SK-N-SH treated with all-trans-retinoic acid at 6 μM for 48 hours (cell line): ENCODE measurements around the gene CHRNA9.
A peak's percentile ranks its signal among the peaks of the same experiment; 100 is the strongest.

Experiments
- ATAC-seq: fragments of 200-7000 bp; cut with Tn5 transposase; 3 replicates; pipeline ENCODE4 v1.9.1; 2020; ENCODE audit warnings: mild to moderate bottlenecking, moderate library complexity
- ARNTL ChIP-seq: fragments of 450-650 bp; formaldehyde crosslinking; IDR thresholded peaks from 2 replicates; pipeline ENCODE4 v1.5.0; 2020; ENCODE audit warnings: low read depth, mild to moderate bottlenecking, moderate library complexity, borderline replicate concordance
- CREB5 ChIP-seq: fragments of 250-450 bp; sonication (Bioruptor Pico); IDR thresholded peaks from 2 replicates; pipeline ENCODE4 v1.5.1; 2020; ENCODE audit warnings: low read depth, mild to moderate bottlenecking, moderate library complexity
- CSDC2 ChIP-seq: fragments of 250-450 bp; sonication (Bioruptor Pico); IDR thresholded peaks from 2 replicates; pipeline ENCODE4 v1.5.0; 2020; ENCODE audit warnings: mild to moderate bottlenecking, moderate library complexity
- ESRRG ChIP-seq: fragments of 250-450 bp; sonication (Bioruptor Pico); IDR thresholded peaks from 2 replicates; pipeline ENCODE4 v1.6.1; 2021; ENCODE audit warnings: mild to moderate bottlenecking
- GLIS3 ChIP-seq: fragments of 250-450 bp; sonication (Bioruptor Pico); IDR thresholded peaks from 2 replicates; pipeline ENCODE4 v1.5.0; 2020; ENCODE audit warnings: mild to moderate bottlenecking, moderate library complexity
- ISL1 ChIP-seq: fragments of 250-450 bp; sonication (Bioruptor Pico); IDR thresholded peaks from 2 replicates; pipeline ENCODE4 v2.1.2; 2022; ENCODE audit warnings: mild to moderate bottlenecking, moderate library complexity
- OSR1 ChIP-seq: fragments of 250-450 bp; sonication (Bioruptor Pico); IDR thresholded peaks from 2 replicates; pipeline ENCODE4 v1.8.0; 2022; ENCODE audit warnings: moderate library complexity, mild to moderate bottlenecking, inconsistent platforms
- POU6F1 ChIP-seq: fragments of 250-450 bp; sonication (Bioruptor Pico); IDR thresholded peaks from 2 replicates; pipeline ENCODE4 v1.8.0; 2021; ENCODE audit warnings: low read depth, mild to moderate bottlenecking, moderate library complexity, borderline replicate concordance
- PPARA ChIP-seq: fragments of 250-450 bp; sonication (Bioruptor Pico); IDR thresholded peaks from 2 replicates; pipeline ENCODE4 v1.5.0; 2020; ENCODE audit warnings: mild to moderate bottlenecking, borderline replicate concordance
- RARB ChIP-seq: fragments of 250-450 bp; sonication (Bioruptor Pico); IDR thresholded peaks from 2 replicates; pipeline ENCODE4 v1.8.0; 2021; ENCODE audit warnings: mild to moderate bottlenecking, moderate library complexity
- SNAI2 ChIP-seq: fragments of 250-450 bp; sonication (Bioruptor Pico); IDR thresholded peaks from 2 replicates; pipeline ENCODE4 v1.5.0; 2020; ENCODE audit warnings: mild to moderate bottlenecking, moderate library complexity
- TCF4 ChIP-seq: fragments of 250-450 bp; sonication (Bioruptor Pico); IDR thresholded peaks from 2 replicates; pipeline ENCODE4 v1.8.0; 2021; ENCODE audit warnings: mild to moderate bottlenecking, moderate library complexity, borderline replicate concordance
- TSHZ2 ChIP-seq: fragments of 250-450 bp; sonication (Bioruptor Pico); IDR thresholded peaks from 2 replicates; pipeline ENCODE4 v1.5.0; 2020; ENCODE audit warnings: mild to moderate bottlenecking, moderate library complexity
- ZC3H10 ChIP-seq: fragments of 250-450 bp; sonication (Bioruptor Pico); IDR thresholded peaks from 2 replicates; pipeline ENCODE4 v1.5.1; 2021; ENCODE audit warnings: mild to moderate bottlenecking, moderate library complexity
- ZFP3 ChIP-seq: fragments of 250-450 bp; sonication (Bioruptor Pico); IDR thresholded peaks from 2 replicates; pipeline ENCODE4 v1.5.0; 2020; ENCODE audit warnings: mild to moderate bottlenecking, moderate library complexity
- ZFP30 ChIP-seq: fragments of 450-650 bp; formaldehyde crosslinking; IDR thresholded peaks from 2 replicates; pipeline ENCODE4 v1.5.0; 2022; ENCODE audit warnings: mild to moderate bottlenecking, moderate library complexity
- ZNF70 ChIP-seq: fragments of 450-650 bp; formaldehyde crosslinking; IDR thresholded peaks from 2 replicates; pipeline ENCODE4 v1.5.0; 2020; ENCODE audit warnings: mild to moderate bottlenecking, moderate library complexity
- TF ChIP-seq, protein P1 (sequence below): fragments of 250-450 bp; sonication (Bioruptor Pico); IDR thresholded peaks from 2 replicates; pipeline ENCODE4 v1.5.1; 2021; ENCODE audit warnings: mild to moderate bottlenecking, moderate library complexity

CHRNA9 gene

GRCh38 chr4:40401631-40402030, 66.5 kb downstream of the CHRNA9 start:
- ATAC-seq, result no peak
- TF ChIP-seq RARB, result no peak
- TF ChIP-seq TCF4 (CRISPR knock-in tag), result peak; percentile 78; the same call in 1 of the 2 replicates

DNA sequence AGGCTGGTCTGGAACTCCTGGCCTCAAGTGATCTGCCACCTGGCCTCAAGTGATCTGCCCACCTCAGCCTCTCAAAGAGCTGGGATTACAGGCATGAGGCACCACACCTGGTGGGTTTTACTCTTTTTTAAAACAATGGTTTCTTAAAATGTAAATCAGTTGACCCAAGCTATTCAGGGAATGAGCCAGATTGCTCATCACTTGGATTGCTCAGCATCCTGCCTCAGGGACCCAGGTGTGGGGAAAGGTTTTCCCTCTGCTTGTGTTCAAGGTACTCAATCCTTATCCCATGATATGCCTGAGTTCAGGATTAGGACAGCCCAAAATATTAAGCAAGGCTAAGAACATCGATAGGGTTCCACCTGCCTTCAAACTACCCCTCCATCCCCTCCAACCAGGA, 67.4 kb downstream of the CHRNA9 start:
- TF ChIP-seq TCF4 (CRISPR knock-in tag) (no peak), TSHZ2 (CRISPR knock-in tag) (no peak), PPARA (CRISPR knock-in tag) (no peak), CSDC2 (CRISPR knock-in tag) (no peak), ZC3H10 (no peak), ZFP3 (no peak), CREB5 (CRISPR knock-in tag) (no peak), SNAI2 (no peak), ISL1 (CRISPR knock-in tag) (no peak), ARNTL (CRISPR knock-in tag) (no peak), POU6F1 (CRISPR knock-in tag) (no peak), ZNF70 (CRISPR knock-in tag) (no peak), OSR1 (CRISPR knock-in tag) (no peak), ESRRG (no peak)
- TF ChIP-seq, protein P1, sequence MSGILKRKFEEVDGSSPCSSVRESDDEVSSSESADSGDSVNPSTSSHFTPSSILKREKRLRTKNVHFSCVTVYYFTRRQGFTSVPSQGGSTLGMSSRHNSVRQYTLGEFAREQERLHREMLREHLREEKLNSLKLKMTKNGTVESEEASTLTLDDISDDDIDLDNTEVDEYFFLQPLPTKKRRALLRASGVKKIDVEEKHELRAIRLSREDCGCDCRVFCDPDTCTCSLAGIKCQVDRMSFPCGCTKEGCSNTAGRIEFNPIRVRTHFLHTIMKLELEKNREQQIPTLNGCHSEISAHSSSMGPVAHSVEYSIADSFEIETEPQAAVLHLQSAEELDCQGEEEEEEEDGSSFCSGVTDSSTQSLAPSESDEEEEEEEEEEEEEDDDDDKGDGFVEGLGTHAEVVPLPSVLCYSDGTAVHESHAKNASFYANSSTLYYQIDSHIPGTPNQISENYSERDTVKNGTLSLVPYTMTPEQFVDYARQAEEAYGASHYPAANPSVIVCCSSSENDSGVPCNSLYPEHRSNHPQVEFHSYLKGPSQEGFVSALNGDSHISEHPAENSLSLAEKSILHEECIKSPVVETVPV (CRISPR knock-in tag), result no peak
- TF ChIP-seq, all 23 proteins: peak for 0

DNA sequence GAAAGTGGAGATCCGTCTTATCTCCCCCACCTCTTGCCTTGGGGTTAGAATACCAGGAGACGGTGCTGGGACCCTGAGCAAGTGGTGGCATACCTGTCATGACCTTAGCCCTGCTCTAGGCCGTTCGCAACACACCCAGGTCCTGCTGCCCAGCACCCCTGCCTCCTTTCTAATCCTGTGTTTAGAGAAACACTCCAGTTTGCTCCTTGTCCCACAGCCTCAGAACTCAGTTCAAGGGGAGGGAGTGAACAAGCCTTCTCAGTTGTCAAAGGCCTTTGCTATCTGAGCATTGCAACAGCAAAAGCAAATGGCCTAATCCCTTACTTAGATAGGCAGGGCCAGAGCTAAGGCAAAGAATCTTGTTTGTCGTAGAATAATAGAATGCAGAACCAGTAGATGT, 67.9 kb downstream of the CHRNA9 start:
- ATAC-seq, result no peak
- TF ChIP-seq POU6F1 (CRISPR knock-in tag), result no peak
- no peak for TF ChIP-seq TSHZ2 (CRISPR knock-in tag)
- no peak for TF ChIP-seq GLIS3 (CRISPR knock-in tag)
- no peak for TF ChIP-seq ZFP30

More for the DNA sequence above, 67.4 kb downstream of the CHRNA9 start:
- ATAC-seq, result no peak
